ENCODE results near the gene BAD. TPM values are rescaled to one million over a fixed set of nuclear protein-coding genes. Genes with fewer than 3 reads are reported as not detected.

The BAD gene
- total RNA-seq, 1 experiment from 2014 or later = 34.7 TPM

DNA sequence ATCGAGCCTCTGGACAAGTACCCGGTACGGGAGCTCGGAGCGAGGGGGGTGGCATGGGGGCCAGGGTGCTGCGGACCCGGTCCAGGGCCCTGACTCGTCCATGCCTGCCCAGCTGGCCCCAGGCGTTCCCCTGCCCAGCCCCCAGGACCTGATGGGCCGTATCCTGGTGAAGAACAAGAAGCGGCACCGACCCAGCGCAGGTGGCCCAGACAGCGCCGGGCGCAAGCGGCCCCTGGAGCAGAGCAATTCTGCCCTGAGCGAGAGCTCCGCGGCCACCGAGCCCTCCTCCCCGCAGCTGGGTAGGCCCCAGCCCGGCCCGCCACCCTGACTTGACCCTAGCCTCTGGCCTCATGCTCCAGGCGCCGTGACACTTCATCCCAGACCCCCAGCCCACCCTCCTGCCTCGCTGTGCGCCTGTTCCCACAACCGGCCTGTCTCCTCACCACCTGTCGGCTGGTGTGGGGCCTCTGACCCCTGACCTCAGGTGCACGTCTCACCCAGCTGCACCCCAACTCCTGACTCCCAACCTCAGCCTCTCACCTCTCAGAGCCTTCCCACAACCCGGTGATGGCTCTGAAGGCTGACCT lies 25.4 kb downstream of the BAD start (continued):
- TF ChIP-seq USF1 (CRISPR knock-in tag; IDR thresholded peaks at IDR 0.05) (no peak), ZNF416 (CRISPR knock-in tag; IDR thresholded peaks at IDR 0.05) (no peak), SP1 (CRISPR knock-in tag; conservative IDR thresholded peaks at IDR 0.05) (no peak), FOXJ3 (CRISPR knock-in tag; IDR thresholded peaks at IDR 0.05; ENCODE audit: borderline replicate concordance) (no peak), GTF2I (CRISPR knock-in tag; conservative IDR thresholded peaks at IDR 0.05) (no peak), JUN (CRISPR knock-in tag; IDR thresholded peaks at IDR 0.05) (no peak), NFE2L1 (CRISPR knock-in tag; IDR thresholded peaks at IDR 0.05) (no peak), CTCF (IDR thresholded peaks at IDR 0.05) (no peak), FOXK1 (CRISPR knock-in tag; IDR thresholded peaks at IDR 0.05) (no peak), ZBTB21 (CRISPR knock-in tag; IDR thresholded peaks at IDR 0.05; ENCODE audit: borderline replicate concordance) (no peak), GRHL2 (CRISPR knock-in tag; IDR thresholded peaks at IDR 0.05; ENCODE audit: insufficient replicate concordance, severe bottlenecking) (no peak)
- TF ChIP-seq, protein P1, sequence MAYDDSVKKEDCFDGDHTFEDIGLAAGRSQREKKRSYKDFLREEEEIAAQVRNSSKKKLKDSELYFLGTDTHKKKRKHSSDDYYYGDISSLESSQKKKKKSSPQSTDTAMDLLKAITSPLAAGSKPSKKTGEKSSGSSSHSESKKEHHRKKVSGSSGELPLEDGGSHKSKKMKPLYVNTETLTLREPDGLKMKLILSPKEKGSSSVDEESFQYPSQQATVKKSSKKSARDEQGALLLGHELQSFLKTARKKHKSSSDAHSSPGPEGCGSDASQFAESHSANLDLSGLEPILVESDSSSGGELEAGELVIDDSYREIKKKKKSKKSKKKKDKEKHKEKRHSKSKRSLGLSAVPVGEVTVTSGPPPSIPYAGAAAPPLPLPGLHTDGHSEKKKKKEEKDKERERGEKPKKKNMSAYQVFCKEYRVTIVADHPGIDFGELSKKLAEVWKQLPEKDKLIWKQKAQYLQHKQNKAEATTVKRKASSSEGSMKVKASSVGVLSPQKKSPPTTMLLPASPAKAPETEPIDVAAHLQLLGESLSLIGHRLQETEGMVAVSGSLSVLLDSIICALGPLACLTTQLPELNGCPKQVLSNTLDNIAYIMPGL (CRISPR knock-in tag; IDR thresholded peaks at IDR 0.05) = no peak
- TF ChIP-seq, protein P2, sequence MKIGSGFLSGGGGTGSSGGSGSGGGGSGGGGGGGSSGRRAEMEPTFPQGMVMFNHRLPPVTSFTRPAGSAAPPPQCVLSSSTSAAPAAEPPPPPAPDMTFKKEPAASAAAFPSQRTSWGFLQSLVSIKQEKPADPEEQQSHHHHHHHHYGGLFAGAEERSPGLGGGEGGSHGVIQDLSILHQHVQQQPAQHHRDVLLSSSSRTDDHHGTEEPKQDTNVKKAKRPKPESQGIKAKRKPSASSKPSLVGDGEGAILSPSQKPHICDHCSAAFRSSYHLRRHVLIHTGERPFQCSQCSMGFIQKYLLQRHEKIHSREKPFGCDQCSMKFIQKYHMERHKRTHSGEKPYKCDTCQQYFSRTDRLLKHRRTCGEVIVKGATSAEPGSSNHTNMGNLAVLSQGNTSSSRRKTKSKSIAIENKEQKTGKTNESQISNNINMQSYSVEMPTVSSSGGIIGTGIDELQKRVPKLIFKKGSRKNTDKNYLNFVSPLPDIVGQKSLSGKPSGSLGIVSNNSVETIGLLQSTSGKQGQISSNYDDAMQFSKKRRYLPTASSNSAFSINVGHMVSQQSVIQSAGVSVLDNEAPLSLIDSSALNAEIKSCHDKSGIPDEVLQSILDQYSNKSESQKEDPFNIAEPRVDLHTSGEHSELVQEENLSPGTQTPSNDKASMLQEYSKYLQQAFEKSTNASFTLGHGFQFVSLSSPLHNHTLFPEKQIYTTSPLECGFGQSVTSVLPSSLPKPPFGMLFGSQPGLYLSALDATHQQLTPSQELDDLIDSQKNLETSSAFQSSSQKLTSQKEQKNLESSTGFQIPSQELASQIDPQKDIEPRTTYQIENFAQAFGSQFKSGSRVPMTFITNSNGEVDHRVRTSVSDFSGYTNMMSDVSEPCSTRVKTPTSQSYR (CRISPR knock-in tag; IDR thresholded peaks at IDR 0.05) = no peak

- H3K36me3 Mint-ChIP-seq = peaks cover 35% of the 10 kb centered on the region
- H3K27ac Mint-ChIP-seq = no peak overlapping the region
- H3K9me3 Mint-ChIP-seq = no peaks in the 10 kb centered on the region
- peaks cover 7% of the 10 kb centered on the region for H3K4me1 Mint-ChIP-seq
- H3K27me3 Mint-ChIP-seq (ENCODE audit: low read depth) = no peaks in the 10 kb centered on the region
- CTCF ChIA-PET = interaction anchor here (0.9 to 1.2 kb wide), 3 partner anchors 9 to 53 kb away, joined by 3 to 4 read pairs (median 3); no protein-coding TSS in a partner anchor
- no peak for TF ChIP-seq E2F1 (CRISPR knock-in tag; IDR thresholded peaks at IDR 0.05)
- no peak for TF ChIP-seq TP53 (CRISPR knock-in tag; IDR thresholded peaks at IDR 0.05)
- TF ChIP-seq, protein P2 (CRISPR knock-in tag; IDR thresholded peaks at IDR 0.05) = no peak
- no peak for TF ChIP-seq ZNF396 (CRISPR knock-in tag; IDR thresholded peaks at IDR 0.05; ENCODE audit: borderline replicate concordance)
- no peak for TF ChIP-seq NR2C2 (CRISPR knock-in tag; IDR thresholded peaks at IDR 0.05)
- no peak for TF ChIP-seq ZMAT4 (CRISPR knock-in tag; IDR thresholded peaks at IDR 0.05)
- no peak for TF ChIP-seq ZBTB43 (CRISPR knock-in tag; IDR thresholded peaks at IDR 0.05)
- TF ChIP-seq OVOL2 (CRISPR knock-in tag; IDR thresholded peaks at IDR 0.05; ENCODE audit: borderline replicate concordance) = no peak
- no peak for ATAC-seq
- DNase-seq (ENCODE audit: low spot score) = no peak
- H3K4me3 Mint-ChIP-seq = no peak overlapping the region
- POLR2A ChIA-PET = interaction anchor here (1.0 kb wide), 1 partner anchor 15 kb away, joined by 3 read pairs; no protein-coding TSS in a partner anchor
These were observed 26.1 kb downstream of the BAD start for GRCh38 chr11:64258356-64258755.
